GM18873 (cell line): ENCODE data around the gene ZNF18.
A peak's percentile ranks its signal among the peaks of the same experiment; 100 is the strongest.

Experiments used
- ATAC-seq: cut with Tn5 transposase; IDR thresholded peaks from one replicate; pipeline ENCODE4 v1.9.1; 2021; ENCODE audit warnings: mild to moderate bottlenecking, moderate library complexity, moderate number of reproducible peaks; ENCODE audit not compliant: unreplicated experiment, low FRiP score

The ZNF18 gene

DNA sequence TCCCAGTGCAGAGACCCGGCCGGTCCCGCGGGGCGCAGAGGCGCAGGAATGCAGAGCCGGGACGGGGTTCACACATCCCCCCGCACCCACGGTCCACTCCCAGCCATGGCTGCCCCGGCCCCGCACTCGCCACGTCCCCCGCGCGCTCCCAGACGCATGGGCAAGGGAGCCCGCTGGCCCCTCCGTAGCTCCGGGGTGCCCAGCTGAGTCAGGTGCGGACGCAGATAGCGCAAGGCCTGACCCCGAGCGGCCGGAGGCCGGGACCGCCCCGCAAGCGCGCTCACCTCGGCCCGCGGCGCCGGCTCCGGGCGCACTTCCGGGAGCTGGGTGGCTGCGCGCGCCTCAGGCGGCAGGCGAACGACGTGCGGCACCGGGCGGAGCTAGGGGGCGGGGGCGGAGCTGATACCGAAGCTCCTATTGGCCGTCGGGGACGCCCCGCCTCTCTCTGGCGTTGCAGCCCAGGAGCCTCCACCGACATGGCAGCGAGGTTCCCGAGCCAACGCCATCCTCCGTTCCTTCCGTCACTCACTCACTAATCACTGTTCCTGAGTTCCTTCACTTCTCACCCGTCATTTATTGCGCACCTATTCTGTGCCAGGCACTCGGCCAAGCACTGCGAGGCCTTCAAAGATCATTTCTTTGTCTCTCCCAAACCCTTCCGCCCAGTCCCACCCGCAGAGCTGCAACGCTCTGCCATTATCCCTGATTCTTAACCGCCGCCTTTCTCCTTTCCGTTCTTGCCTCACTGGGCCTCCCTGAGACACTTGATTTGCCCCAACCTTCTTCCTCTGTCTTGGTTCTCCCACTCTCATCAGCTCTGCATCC is at the start of gene ZNF18:
TSS of gene ZNF18 (minus strand) at position 329 of the 825 bp plus-strand sequence. CDS start 4,646 bp downstream, outside the sequence.
- ATAC-seq: peak; percentile 96

- ATAC-seq: no peak
Measured at GRCh38 chr17:12046786-12047185, 49.5 kb upstream of the ZNF18 start.

DNA sequence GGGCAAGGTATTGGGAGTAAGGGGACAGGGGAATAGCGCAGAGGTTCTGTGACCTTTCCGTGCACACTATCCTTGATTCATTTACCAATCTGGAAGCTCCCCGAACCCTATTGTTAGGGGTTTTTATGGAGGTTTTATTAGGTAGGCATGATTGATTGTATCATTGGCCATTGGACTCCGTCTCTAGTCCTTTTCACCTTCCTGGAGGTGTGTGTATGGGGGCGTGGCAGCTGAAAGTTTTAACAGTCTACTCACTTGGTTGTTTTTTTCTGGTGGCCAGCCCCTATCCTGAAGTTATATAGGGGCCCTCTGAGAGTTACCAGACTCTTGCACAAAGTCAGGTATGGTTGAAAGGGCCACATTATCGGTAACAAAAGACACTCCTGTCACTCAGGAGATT is 46.4 kb upstream of the ZNF18 start:
- ATAC-seq: no peak

- no peak for ATAC-seq
Measured at GRCh38 chr17:12041312-12041711, 44.0 kb upstream of the ZNF18 start.

- ATAC-seq: no peak
Measured at GRCh38 chr17:12040478-12040877, 43.2 kb upstream of the ZNF18 start.

GRCh38 chr17:12037970-12038369 is 40.7 kb upstream of the ZNF18 start:
- no peak for ATAC-seq

DNA sequence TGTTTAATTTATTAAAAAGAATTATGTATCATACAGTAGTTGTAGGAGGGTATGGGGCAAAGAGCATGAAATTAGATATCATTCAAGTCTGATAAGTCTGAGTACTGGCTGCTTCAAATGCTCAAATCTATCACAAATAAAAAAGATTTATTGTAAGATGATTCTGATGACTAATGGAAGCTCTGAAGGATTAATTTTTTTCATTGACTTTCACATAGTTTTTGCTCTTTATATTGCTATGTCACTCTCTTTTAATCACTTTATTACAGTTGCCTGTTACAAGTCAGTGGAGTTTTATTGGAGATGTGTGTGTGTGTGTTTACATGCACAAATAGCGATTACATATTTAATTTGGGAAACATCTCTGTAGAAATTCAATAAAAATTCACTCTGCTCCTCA is 38.4 kb upstream of the ZNF18 start:
- ATAC-seq: no peak

GRCh38 chr17:12034538-12034937 is 37.3 kb upstream of the ZNF18 start:
- no peak for ATAC-seq

GRCh38 chr17:12028611-12029010 is 31.3 kb upstream of the ZNF18 start:
- ATAC-seq: no peak

GRCh38 chr17:12027658-12028057 is 30.4 kb upstream of the ZNF18 start:
- no peak for ATAC-seq

- no peak for ATAC-seq
Measured at GRCh38 chr17:12024327-12024726, 27.1 kb upstream of the ZNF18 start.

- no peak for ATAC-seq
Measured at GRCh38 chr17:12022310-12022709, 25.0 kb upstream of the ZNF18 start.

DNA sequence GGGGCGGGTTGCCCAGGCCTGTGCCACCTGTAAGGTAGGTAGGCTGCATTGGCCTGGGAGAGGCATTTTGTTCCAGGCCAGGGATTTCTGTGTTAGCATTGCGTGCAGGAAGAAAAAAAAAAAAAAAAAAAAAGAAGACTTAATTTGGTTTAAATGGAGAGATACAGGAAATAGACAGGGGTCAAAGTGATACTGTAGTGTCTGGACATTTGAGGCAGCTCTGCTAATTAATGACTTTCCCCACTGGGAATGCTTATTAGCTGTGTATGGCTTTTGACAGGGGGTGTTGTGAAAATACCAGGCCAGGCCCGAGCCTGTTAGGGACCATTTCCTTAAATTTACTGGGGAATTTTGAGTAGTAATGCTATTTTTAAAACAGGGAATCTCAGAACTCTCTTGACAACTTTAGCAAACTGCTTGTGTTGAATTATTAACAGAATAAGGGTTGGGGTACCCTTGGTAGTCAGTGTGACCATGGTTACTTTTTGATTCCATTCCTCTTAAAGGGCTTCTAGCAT is 24.4 kb upstream of the ZNF18 start:
- no peak for ATAC-seq

DNA sequence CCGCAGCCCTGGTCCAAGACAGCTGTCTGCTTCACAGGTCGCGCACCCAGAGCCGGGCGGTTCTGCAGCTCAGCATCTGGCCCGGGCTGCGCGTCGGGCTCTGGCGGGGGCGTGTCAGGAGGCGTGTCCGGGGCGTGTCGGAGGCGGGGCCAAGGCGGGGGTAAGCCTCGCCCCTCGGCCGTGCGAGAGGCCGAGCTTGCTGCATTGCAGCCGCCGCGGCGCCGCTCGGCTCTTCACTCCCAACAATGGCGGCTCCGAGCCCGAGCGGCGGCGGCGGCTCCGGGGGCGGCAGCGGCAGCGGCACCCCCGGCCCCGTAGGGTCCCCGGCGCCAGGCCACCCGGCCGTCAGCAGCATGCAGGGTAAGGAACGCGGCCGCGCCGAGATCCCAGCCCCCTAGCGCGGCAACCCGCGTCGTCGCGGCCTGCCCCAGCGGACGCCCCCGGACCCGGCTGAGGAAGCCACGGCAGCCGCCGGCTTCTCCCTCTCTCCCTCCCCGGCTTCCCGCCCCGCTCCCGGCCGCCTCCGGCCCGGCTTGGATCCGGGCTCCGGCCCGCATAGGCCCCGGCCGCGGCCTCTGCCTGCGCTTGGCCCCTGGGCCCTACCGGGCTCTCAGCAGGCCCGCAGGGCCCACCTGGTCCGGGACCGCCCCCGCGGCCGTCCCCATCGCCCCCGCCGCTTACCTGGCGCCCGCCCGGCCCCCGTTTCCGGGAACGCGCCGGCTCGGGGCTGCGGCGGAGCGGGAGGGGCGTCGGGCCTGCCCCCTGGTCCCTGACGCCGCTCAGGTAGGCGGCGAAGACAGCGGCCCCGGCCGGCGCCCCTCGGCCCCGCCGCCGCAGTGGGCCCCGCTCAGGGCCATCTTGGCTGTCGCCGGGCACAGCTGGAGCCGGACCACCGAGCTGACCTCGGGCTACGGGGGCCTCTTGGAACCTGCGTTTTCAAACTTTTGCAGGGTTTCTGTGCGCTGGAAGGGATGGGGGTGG is 23.7 kb upstream of the ZNF18 start, which contains the start of gene MAP2K4:
TSS of gene MAP2K4 (plus strand) at position 236 of the 981 bp plus-strand sequence. CDS start at position 246, 10 bp downstream.
- ATAC-seq: peak; percentile 75

- ATAC-seq: no peak
Measured at GRCh38 chr17:12007466-12007865, 10.2 kb upstream of the ZNF18 start.

- no peak for ATAC-seq
Measured at GRCh38 chr17:11999696-12000095, 2.4 kb upstream of the ZNF18 start.

- ATAC-seq: no peak
Measured at GRCh38 chr17:11997972-11998233, 628 bp upstream of the ZNF18 start.

- ATAC-seq: peak; percentile 14
Measured at GRCh38 chr17:11996722-11997146, 541 bp downstream of the ZNF18 start.

DNA sequence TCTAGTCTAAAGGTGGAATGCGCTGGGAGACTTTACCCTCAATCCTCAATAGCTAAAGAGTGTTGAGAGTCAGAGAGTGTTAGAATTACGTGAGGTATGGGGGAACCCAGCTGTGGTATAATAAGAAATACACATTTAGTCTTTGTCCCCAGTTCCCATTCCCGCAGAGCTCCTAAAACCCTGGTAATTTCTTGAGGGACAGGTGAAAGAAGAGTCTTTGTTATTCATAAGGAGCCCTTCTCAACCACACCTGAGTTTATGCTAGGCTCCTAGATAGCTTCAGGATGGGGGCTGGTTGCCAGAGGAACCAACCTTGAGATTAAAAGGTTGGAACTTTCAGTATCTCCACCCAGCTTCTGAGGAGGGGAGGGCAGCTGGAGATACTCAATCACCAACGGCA is 5.8 kb downstream of the ZNF18 start:
- no peak for ATAC-seq

DNA sequence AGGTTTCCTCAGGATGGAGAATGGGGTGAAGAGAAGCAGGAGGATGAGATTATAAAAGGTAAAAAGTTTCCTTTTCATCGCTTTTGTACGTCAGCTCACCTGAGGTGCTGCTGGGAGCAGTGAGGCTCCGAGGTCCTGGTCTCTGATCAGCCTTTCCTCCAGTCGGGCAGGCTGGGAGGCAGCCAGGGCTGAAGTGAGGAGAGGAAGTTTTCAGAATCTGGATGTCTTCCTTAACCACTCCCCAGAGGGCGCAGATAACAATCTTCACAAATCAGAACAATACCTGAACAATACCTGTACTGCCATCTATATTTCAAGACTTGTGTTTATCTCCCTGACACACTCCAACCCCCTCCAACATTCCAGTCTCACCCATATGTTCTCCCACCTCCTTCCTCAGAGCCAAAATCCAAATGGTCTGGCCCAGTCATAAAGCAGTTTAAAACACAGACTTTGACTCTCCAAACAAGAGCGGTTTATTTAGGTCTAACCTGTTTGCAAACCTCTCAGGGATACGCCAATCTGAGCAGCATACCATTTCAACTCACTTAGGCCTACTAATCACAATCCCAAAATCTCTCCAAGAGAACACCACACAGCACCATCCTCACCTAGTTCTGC is 6.8 kb downstream of the ZNF18 start:
- no peak for ATAC-seq

DNA sequence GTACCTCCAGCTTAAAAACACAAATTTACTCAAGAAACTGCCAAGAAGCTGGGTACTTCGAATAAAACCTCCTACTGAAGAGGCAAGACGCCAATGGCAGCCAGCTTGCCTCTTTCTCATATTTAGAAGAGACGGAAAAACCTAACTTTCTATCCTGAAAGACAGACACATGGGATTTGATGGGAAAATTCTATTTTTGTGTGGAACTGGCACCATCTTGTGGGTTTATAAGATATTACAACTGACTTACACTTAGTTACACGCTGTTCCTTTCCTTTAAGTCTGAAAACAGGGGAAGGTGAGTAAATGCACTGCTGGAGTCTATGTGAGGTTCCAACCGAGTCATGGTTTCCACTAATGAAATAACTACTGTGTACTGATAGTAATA is 10.3 kb downstream of the ZNF18 start:
- ATAC-seq: no peak
